GM18505 (cell line): ENCODE results near the gene ANKRD1.

ENCODE experiments used
- ATAC-seq: cut with Tn5 transposase; IDR thresholded peaks from one replicate; pipeline ENCODE4 v1.9.1; 2021; ENCODE audit not compliant: unreplicated experiment
- POLR2A ChIP-seq: IDR thresholded peaks from 4 replicates; pipeline ENCODE4 v1.6.1; 2011; ENCODE audit warnings: borderline replicate concordance; ENCODE audit not compliant: insufficient read depth, insufficient read length; ENCODE audit errors: extremely low read depth

Gene ANKRD1

GRCh38 chr10:90920986-90921666 is at the start of gene ANKRD1:
Gene ANKRD1, minus strand, starts transcription at chr10:90921087. Its CDS starts 60 bp downstream, at chr10:90921027.
- no peak for TF ChIP-seq POLR2A
- ATAC-seq: no peak

DNA sequence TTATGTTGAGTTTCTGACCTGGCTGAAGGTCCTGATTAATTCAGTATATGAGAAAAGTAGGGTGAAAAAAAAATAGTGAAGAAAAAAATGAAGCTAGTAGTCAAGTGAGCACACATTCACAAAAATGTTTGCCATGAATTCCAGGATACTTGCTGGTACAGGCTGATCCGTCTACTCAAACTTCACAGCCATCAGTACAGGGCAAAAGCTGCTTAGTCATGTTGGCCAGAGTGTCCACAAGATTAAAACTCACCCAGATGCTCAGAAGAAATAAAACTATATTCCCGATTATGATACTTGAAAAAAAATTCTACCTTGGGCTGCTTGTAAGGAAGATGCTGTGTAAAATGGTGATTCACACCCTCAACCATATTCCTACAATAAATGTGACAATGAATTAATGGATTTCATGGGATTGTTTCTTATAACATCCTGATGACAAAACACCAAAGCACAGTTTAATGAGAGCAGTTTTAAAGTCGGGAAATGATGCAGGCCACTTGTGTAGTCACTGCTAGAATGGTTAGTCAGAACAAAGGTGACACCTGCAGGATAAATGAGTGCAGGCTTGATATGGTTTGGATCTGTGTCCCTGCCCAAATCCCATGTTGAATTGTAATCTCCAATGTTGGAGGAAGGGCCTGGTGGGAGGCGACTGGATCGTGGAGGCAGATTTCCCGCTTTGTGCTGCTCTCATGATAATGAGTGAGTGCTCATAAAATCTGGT is 49.2 kb upstream of the ANKRD1 start:
- no peak for ATAC-seq
- no peak for TF ChIP-seq POLR2A

- no peak for ATAC-seq
- no peak for TF ChIP-seq POLR2A
Observed at GRCh38 chr10:90969121-90969534, 48.2 kb upstream of the ANKRD1 start.

DNA sequence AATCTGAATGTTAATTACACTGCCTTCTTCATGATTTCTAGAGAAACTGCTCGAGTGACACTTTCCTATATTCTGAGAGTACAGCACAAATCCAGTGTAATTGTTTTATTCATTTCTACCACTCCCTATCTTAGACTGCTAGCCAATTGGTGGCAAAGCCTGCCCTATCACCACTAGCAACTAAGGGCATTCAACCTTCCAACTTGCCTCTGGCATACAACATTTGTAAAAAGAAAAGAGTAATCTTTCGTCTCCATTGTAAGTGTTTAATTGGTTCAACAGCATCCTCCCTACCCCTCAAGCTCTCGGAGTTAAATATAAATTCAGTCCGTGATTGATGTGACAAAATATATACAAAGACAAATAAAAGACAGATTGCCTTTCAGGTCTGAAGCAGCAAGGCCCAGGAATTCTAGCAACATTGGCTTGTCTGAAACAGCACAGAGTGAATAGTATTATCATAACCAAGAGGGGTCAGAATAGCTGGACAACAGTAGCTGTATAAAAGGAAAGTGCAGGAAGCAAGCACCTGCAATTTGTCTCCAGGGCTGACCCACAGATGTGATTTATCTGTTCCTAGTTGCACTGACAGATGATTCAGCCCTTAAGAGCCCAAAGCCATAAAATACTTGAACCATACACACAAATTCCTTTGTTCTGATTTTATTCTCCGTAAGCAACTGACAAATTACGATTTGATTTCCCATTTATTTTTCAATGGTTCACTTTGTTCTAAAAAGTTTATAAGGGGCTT is 47.6 kb upstream of the ANKRD1 start:
- ATAC-seq: no peak
- no peak for TF ChIP-seq POLR2A

DNA sequence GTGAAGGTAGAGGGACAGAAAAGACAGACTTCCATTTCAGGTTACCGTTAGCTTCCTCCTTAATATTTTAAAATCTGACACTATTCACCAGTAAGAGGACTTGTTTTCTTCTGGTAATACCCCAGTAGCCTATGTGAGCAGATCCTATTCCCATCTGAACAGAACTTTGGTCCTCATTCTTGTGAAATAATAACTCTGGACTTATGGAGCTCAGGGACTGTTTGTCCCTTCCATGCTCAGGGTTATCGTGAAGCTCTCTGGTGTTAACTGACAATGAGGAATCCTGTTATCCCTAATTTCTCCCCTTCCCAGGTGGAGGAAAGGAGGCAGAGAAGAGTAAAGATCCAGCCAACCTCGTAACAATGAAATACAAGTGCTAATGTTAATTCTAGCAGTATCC is 47.0 kb upstream of the ANKRD1 start:
- ATAC-seq: no peak
- no peak for TF ChIP-seq POLR2A

GRCh38 chr10:90966146-90966545 is 45.3 kb upstream of the ANKRD1 start:
- no peak for ATAC-seq
- no peak for TF ChIP-seq POLR2A

- ATAC-seq: no peak
Observed at GRCh38 chr10:90965720-90966119, 44.8 kb upstream of the ANKRD1 start.

GRCh38 chr10:90964781-90965465 is 44.0 kb upstream of the ANKRD1 start:
- TF ChIP-seq POLR2A: no peak
- ATAC-seq: no peak

More at GRCh38 chr10:90965720-90966119, 44.8 kb upstream of the ANKRD1 start:
- TF ChIP-seq POLR2A: no peak

DNA sequence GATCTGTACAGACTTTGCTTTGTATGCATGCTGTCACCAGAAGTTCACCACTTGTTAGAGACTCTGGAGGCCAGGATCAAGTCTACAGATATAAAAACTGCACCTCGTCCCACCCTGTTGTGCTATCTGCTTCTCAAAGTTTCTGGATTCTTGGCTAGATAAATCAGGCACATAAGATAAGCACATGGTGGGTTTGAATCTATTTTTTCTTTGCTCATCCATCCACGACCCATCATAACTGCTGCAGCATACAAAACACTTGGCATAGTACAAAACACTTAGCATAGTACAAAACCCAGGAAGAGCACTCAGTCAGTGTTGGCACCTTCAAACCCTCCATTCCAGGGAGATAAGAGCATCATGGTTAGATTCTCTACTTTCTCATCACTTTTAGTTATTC is 42.4 kb upstream of the ANKRD1 start:
- ATAC-seq: no peak
- TF ChIP-seq POLR2A: no peak

- ATAC-seq: no peak
- TF ChIP-seq POLR2A: no peak
Observed at GRCh38 chr10:90960355-90960814, 39.5 kb upstream of the ANKRD1 start.

DNA sequence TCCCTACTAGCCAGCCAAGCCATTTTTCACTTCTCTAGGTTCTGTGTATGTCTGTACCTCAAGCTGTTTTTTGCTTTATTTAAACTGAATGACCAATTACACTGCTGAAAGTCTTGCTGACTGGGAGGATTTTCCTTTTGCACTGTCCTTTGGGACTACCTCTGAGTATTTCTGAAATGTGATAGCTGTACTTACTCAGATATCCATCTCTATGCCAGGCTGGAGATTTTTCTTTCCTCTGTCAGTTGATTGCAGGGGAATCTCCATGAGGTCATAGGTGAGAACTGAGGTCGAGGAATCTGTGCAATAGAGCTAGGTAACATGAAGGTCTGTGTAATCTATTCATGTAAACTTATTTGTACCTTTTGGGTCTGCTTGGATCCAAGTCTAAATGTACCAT is 38.9 kb upstream of the ANKRD1 start:
- TF ChIP-seq POLR2A: no peak
- no peak for ATAC-seq

GRCh38 chr10:90958781-90959180 is 37.9 kb upstream of the ANKRD1 start:
- no peak for ATAC-seq
- no peak for TF ChIP-seq POLR2A
